Fibroblast of the conjunctiva (primary cell): ENCODE data around the gene ERMARD.

Experiments used
- DNase-seq: peaks from one replicate; pipeline ENCODE4 v3.0.0-alpha.2; 2010; ENCODE audit warnings: low read depth

The ERMARD gene

GRCh38 chr6:169751242-169752073 is at the start of gene ERMARD, which contains the start of gene DYNLT2:
TSS of gene ERMARD (plus strand) at chr6:169751622. CDS start at chr6:169751658, 36 bp downstream.
TSS of gene DYNLT2 (minus strand) at chr6:169751572. CDS start at chr6:169751458, 114 bp downstream.
- peak; percentile 79 for DNase-seq

GRCh38 chr6:169701954-169702839 is 49.2 kb upstream of the ERMARD start, which contains the start of the genes C6orf120 and WDR27:
TSS of gene C6orf120 (plus strand) at chr6:169702126. CDS start at chr6:169702460, 334 bp downstream.
TSS of gene WDR27 (minus strand) at chr6:169702029. CDS start at chr6:169689005, 13,024 bp downstream.
- DNase-seq = peak; percentile 89

GRCh38 chr6:169702840-169703246 is 48.6 kb upstream of the ERMARD start:
- DNase-seq = no peak

- no peak for DNase-seq
Measured at GRCh38 chr6:169707772-169708171, 43.6 kb upstream of the ERMARD start.

GRCh38 chr6:169709293-169709692 is 42.1 kb upstream of the ERMARD start:
- DNase-seq = no peak

GRCh38 chr6:169710009-169710408 is 41.4 kb upstream of the ERMARD start:
- DNase-seq = no peak

- no peak for DNase-seq
Measured at GRCh38 chr6:169714178-169714577, 37.2 kb upstream of the ERMARD start.

- no peak for DNase-seq
Measured at GRCh38 chr6:169714595-169714994, 36.8 kb upstream of the ERMARD start.

GRCh38 chr6:169719117-169719516 is 32.3 kb upstream of the ERMARD start:
- DNase-seq = no peak

GRCh38 chr6:169720207-169720855 is 31.1 kb upstream of the ERMARD start:
- DNase-seq = no peak

GRCh38 chr6:169722362-169723199 is 28.8 kb upstream of the ERMARD start:
- no peak for DNase-seq

GRCh38 chr6:169723200-169723909 is 28.1 kb upstream of the ERMARD start:
- DNase-seq = peak; percentile 10

GRCh38 chr6:169723991-169724493 is 27.4 kb upstream of the ERMARD start:
- DNase-seq = no peak

- DNase-seq = no peak
Measured at GRCh38 chr6:169724494-169725124, 26.8 kb upstream of the ERMARD start, which contains the start of gene PHF10. TSS of gene PHF10 (minus strand) at chr6:169724500. CDS start at chr6:169723931, 569 bp downstream.

- peak; percentile 27 for DNase-seq
Measured at GRCh38 chr6:169725125-169726048, 26.0 kb upstream of the ERMARD start.

GRCh38 chr6:169726049-169726400 is 25.4 kb upstream of the ERMARD start:
- no peak for DNase-seq

GRCh38 chr6:169726963-169727362 is 24.5 kb upstream of the ERMARD start:
- DNase-seq = no peak

GRCh38 chr6:169729961-169730360 is 21.5 kb upstream of the ERMARD start:
- DNase-seq = no peak
